Activated naive CD4-positive, alpha-beta T cell treated with Interleukin-2 at 50 U/mL for 16 hours (primary cell): ENCODE results near the gene LIPC.

Source experiments
- DNase-seq: peaks from one replicate; pipeline ENCODE4 v3.0.0-alpha.2; 2020

LIPC gene

DNA sequence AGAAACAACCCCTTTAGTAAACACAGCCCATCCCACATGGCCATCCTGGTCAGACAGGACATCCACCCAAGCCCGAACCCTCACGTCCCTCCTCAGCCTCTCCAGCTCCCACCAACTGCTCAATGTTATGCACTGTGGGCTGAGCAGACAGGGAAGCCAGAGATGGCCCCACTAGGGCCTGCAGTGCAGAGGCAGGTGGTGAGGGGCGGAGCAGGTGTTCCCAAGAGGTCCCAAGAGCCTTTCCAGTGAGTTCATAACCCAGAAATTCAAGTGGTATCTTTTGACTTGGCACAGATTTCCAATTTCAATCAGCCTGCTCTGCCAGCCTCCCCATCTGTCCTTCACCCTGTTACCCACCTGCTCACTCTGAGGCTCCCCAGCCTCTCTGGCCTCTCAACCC, 130.3 kb downstream of the LIPC start:
- DNase-seq, result no peak

DNA sequence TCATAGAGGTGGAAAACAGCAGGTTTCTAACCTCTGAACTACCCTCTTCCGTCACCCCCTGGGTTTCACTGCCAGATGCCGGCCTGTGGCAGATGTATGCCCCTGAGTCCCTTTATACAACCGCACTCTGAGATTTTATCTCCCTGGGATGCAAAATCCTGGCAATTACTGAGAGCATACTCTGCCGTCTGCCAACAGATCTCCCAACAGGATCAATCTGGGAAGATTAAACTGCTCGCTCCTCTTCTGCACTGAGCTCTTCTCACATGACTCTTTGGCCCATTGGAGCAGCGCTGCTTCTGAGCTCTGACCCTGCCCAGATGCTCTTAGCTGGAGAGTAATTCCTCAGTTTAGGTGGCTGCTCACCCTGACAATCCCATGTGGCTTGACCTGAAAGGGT, 133.2 kb downstream of the LIPC start:
- no peak for DNase-seq

DNA sequence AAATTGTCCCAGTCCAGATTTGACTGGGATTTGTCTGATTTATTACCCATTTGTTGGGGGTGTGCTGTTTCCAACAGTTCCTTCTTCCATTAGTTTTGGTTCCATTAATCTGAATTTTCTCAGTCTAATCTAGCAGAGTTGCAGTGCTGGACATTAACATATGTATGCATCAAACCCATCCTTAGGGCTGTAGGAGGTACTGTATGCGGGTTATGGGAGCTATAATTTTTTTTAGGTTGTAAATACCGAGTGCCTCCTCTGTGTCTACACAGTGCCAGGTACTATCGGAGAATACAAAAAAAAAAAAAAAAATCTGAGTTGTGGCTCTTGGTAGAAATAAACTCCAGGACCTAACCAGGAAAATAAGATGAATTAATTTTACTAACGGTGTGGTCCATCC, 133.8 kb downstream of the LIPC start:
- DNase-seq, result no peak

DNA sequence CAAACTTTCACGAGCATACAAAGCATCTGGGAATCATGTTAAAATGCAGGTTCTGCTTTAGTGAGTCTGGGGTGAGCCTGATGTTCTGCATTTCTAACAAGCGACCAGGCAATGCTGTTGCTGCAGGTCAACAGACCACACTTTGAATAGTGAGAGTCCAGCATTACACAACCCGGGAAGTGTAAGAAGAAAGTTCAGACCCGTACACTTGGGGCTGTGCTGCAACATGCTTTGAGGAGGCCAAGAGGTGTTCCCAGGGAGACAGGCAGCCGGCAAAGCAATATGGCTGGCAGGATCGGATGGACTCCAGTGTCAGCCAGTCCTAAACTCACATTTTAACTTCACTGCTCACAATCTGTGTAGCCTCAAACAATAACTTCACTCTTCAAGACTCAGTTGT, 134.2 kb downstream of the LIPC start:
- DNase-seq, result no peak

DNA sequence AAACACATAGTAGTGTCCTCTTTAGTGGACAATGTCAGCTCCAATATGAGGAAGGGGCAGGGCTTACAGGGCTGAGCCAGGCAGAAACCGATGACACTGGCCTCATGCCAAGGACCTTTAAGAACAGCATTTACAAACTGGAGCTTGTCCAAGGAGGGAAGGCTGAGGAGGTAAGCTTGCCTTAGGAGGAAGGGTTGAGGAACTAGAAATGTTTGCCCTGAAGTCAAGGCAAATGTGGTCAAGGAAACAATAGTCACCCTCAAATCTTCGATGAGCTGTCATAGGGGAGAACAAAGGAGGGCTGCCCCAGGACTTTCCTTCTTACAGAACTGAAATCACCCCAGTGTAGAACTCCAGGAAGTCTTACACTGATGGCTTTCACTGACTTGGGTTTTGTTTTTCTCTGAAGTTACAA, 136.4 kb downstream of the LIPC start:
- DNase-seq, result no peak

DNA sequence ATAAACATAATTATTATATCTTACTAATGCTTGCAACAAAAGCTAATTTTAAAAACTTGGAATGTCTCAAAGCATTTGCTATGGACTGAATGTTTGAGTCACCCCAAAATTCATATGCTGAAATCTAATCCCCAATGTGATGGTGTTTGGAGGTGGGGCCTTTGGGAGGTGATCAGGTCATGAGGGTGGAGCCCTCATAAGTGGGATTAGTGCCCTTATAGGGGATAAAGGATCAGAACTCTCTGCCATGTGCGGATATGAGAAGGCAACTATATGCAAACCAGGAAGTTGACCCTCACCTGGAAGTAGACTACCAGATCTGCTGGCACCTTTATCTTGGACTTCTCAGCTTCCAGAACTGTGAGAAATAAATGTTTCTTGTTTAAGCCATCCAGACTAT, 137.7 kb downstream of the LIPC start:
- DNase-seq, result no peak

DNA sequence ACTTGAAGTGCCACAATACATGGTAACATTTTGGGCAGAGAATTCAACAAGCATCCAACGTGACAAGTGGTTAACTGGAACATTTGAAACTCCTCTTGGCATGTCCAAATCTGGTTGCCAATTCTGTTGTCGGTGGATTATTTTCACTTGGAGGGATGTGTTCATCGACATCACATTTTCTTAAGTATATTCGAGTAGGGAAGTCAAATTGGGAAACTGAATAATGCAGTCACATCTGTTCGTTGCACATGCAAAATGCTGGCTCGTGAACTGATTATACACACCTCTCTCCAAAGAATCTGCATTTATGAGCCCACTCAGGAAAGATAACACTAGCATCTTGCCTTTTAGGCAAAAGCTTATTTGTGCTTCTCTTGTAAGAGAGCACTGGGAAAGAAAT, 139.7 kb downstream of the LIPC start:
- DNase-seq, result no peak

DNA sequence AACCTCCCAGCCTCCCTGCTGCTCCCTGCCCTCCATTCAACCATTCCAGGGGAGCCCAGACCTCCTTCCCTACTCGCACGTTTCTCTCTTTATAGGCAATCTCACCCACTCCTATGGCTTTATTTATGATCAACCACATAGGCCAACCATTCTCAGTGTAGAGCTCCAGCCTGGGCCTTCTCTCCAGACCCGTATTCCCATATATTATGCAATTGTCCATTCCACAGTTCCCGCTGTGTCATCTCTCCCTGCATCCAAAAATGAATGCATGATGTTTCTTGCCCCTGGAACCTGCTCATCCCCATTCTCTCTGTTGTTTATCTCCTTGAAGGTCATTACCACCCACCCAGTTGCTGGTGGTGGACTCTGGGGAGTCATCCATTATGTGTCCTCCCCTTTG, 140.7 kb downstream of the LIPC start:
- no peak for DNase-seq

DNA sequence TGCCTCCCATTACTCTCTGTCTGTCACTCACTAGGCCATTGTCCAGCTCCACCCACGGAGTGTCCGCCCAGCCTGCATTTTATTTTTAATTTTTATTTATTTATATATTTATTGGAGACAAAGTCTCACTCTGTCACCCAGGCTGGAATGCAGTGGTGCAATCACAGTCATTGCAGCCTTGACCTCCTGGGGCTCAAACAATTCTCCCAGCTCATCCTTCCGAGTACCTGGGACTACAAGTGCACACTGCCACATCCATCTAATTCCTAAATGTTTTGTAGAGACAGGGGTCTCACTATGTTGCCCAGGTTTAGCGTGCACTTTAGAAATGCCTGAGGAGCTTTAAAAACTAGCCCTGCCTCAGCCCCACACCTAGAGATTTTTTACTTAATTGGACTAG, 141.5 kb downstream of the LIPC start:
- DNase-seq, result no peak

DNA sequence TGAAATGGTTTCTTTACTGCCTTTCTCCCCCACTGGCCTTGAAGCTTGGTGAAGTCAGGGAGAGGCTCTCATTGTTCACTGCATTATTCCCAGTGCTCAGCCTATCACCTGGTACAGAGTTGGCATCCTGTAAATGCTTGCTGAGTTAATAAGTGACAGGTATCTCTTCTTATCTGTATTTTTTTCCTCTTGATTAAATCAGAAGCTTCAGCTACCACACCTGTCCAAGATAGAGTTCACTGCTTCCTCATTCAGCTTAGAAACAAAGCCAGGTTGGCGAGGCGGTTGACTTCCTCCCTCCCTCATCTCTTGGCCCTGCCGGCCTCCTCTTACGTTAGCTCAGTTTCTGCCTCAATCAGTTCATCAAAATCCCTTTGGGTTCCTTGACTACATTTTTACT, 142.8 kb downstream of the LIPC start:
- DNase-seq, result no peak

DNA sequence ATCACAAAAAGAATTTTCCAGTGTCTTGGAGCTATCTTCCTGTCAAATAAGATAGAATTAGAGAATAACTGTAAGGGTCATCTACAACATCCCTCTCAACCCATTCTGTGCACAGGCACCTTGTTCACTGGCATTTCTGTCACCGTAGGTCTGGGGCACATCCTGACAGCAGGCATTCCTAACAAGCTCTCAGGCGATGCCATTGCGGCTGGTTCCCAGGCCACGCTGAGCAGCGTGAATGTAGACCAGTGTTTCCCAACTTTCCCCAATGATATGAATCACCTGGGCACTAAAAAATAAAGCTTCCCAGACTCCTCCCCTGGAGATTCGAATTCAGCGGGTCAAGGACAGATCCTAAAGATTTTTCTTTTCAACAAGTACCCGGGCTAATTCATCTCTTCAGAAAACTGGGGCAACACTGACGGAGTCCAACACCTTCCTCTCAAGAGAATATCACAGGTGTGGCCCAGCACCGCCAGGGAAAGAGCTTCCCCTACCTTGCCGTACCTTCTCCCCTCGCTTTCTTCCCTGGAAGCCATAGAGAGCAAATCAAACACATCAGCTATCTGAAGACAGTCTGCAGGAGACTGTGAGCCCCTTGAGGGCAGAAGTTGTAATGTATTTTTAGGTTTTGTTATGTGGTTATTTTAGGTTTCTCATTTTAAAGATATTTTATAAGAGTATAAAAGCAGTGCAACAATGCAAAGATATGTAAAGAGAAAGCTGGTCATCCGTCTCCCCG, 143.4 kb downstream of the LIPC start:
- no peak for DNase-seq

DNA sequence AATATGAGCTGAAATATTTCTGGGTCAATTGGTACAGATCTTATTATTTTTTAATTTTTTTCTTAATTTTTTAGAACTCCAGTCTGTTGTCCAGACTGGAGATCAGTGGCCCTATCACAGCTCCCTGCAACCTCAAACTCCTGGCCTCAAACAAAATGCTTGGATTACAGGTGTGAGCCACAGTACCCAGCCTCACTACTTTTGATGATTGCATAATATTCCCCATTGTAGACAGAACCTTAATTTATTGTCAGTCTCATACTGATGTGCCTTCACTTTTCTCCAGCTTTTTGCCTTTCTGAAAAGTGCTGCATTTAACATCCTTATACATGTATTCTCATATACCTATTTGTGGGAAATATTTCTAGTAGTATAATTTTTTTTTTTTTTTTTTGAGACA, 144.9 kb downstream of the LIPC start:
- no peak for DNase-seq

DNA sequence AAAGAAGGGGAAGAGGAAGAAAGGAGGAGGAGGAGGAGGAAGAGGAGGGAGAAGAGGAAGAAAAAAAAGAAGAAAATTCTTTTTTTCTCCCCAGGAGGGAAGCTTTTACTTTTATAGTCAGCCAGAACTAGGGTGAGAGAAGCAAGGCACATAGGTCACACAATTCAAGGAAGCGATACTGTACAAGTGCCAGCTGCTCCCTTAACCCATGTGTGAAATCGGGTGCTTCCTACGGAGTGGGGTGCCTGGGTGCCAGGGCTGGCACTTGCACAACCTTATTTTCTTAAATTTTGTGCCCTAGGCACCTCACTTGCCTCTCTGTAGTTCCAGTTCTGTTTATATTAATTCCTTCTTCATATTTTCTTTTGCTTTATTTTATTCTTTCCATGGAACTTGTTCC, 150.4 kb downstream of the LIPC start:
- no peak for DNase-seq

DNA sequence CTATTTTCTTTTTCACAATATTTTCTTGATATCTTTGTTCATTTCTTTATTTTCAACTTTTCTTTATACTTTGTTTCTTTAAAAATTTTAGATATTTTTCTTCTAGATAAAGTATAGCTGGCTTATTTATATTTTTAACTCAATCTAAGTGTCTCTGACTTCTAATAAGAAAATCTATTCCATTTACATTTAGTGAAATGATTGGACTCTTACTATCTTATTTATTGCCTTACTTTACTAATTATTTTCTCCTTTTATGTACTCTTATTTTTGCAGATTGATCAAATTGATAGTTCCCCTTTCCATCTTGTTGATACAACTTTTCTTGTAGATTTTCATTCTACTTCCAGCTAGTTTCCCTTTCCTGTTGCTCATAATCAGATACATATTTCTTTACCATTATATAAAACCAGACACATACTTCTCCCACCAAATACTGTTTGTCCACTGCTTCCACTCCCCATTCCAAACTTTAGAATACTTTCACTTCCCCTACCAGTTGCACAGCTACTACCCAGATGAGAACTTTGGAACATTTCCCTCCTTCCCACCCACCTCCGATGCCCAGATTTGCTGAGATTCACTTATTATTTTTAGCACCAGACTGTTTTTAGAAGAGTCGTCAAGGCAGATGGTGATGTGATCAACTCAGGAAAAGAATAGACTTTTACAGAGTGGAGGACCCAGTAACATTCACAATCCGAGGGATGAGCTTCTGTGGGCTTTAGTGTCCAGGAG, 151.5 kb downstream of the LIPC start:
- no peak for DNase-seq

DNA sequence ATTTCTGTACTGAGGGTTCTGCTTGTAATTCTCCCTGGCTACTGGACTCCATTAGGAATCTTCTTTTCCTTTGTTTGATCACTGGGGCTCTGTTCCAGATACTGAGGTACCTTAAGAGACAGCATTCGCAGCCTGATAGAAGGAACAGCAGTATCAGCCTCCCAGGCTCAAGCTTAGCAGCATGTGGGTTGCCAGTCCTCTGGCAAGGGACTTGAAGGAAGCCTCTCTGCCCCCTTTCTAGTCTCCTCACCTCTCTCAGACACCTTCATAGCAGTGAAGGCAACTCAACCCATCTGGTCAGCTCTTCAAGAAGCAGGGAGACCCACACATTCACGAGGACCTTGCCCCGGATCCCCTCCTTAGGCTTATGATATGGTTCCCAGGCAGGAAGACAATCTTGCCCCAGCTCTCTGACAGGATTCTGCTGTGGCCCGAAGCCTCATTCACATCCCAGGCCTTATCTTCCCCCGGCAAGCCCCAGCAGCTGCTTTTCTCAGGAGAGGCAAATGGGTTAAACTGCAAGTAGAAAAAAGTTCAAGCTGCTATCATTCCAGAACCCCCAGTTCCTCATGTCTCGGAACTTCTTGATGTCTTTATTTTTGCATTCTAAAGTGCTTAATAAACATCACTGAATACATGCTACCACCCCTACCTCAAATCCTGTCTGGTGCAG, 153.1 kb downstream of the LIPC start:
- DNase-seq, result no peak

DNA sequence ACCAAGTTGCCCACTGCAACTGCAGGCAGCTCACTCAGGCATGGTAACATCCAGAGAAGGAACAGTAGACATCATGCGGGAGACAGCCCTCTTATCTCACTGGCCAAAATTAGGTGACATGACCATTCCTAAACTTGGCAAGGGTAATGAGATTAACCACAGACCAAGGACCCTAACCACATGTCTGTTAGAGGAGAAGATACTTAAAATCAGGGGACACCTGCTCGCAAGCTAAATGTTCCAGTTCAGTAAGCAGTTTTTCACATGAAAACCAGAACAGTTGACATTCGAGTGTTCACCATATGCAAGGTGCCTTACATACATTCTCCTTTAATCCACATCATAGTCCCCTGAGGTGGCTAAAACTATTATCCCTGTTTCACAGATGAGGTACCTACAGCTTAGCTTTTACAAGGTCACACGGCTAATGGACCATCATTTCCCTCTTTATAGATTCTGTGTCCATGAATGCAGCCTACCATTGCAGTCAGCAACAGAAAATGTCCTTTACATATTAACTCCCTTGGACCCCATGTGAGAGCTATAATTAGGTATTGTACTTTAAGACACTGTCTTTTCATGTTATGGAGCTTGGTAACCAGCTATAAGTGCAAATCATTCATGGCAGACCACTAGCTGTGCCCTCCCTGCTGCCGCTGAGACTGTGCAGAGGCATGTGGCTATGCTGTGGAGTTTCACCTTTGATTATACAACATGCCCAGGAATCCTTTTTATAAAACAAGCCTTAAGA, 154.1 kb downstream of the LIPC start:
- DNase-seq, result no peak

DNA sequence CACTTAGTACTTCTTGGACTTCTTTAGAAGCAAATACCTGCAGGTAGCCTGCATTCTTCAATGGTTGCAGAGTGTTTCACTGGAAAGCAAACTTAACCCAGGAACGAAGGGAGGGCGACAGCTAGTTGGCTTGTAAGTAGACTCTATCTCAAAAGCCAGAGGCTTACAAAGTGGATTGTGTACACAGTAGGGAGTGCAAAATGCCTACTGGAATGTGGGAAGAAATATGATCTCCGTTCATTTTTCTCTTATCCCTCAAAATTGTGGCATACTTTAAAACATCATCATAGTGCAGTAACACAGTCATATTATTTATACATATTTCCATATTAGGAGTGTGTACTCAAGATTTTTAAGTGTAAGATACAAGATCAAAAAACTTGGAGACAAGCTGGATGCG, 155.7 kb downstream of the LIPC start:
- DNase-seq, result no peak

DNA sequence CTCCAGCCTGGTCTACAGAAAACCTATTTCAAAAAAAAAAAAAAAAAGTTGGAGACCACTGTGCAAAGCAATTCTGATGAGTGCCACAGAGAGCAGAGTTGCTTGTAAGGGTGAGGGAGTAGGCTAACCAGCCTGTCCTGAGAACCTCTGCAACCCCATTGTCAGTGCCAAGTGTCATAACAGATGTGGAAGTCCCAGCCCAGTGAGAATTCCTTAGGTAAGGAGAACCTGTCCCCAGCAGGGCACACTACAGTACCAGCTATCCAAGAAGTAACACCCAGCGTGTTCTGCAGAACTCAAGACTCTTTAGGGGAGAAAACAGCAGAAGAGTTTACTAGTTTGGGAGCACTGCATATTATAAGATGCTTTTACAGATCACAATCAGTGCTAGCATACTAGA, 156.3 kb downstream of the LIPC start:
- no peak for DNase-seq

DNA sequence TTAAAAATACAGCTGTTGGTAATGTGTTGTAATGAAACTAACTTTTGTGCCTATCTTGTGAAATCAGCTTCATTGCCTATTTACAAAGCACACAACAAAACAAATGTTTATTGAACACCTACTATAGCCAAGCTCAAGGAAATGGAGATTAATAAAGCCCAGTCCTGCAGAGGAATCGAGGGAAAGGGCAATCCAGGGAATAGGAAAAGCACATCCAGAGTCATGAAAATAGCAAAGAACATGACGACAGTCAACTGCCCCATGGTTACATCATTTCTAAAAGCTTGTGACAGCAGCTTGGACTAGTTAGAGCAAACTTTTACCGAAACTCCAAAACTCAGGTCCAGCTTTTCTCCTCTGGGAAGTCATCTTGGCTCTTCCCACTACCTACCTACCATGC, 157.3 kb downstream of the LIPC start:
- no peak for DNase-seq

DNA sequence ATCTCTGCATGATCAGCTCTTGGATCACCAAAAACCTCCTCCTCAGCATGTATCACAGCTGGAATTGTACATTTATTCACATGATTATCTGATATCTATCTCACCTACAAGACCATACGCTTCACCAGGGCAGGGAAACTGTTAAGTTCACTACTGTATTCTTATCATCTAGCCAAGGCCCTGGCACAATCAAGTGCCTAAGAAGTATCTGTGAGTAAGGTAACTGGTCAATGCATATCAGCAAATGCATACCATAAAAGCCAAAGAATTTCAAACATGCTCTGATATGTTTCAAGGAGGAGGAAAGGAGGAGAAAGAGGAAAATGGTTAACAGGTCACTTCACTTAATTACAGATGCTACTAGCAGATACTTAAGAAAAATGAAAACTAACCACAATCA, 158.4 kb downstream of the LIPC start:
- no peak for DNase-seq

DNA sequence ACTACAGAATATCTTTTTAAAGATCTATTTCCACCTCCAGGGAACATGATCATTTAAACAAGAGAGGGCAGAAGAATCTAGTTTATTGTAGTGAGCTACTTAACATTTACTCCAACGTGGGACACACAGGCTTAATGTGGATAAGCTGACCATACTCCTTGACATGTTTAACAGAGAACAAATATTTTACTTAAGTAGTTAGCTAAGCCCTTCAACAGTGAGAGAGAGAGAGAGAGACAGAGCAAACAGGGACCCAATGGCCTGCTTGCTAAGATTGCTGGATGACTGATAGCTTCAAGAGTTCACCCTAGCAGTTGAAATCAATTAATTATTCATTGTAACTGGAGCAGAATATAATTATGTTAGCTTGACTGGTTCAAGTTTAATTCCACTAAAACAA, 159.1 kb downstream of the LIPC start:
- DNase-seq, result no peak

DNA sequence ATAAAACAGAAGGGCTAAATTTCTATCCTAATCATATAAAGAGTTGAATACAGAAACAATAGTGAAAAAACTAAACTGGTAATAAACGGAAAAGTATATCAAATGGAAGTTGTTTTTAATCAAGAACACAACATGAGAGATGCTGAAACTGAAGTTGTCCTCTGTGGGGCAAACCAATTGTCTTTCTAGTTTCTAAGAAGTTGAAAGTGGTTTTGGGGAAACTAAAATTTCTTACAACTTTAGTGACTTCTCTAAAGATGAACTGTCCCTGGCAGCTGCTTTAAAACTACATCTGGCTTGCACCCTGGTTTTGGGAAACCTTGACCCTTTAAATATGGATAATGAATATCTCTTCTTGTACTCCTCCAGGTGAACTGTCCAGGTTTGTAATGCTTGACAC, 162.1 kb downstream of the LIPC start:
- no peak for DNase-seq

DNA sequence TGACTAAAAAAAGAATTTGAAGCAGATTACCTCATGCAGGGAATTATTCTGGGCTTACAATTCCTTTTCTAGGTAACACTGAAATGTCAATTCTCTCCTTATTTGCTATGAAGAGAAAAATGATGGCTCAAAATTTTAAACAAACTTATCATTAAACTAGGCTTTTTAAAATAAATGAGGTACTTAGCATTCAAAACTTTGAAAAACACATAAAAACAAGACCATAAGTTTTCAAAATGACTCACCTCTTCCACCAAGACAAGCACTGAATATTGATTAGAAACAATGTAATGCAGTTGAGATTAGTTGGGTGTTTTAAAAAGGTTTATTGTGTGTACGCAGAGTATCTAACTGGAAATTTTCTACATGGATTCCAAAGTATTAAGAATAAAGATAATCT, 163.1 kb downstream of the LIPC start:
- DNase-seq, result no peak
